GM21737 (cell line): ENCODE results near the gene GSG1L.

ENCODE experiments used
- ATAC-seq: cut with Tn5 transposase; IDR thresholded peaks from one replicate; pipeline ENCODE4 v1.9.1; 2021; ENCODE audit warnings: mild to moderate bottlenecking, moderate library complexity; ENCODE audit not compliant: unreplicated experiment

GSG1L gene

GRCh38 chr16:27826081-27826892 lies 237.2 kb downstream of the GSG1L start:
- no peak for ATAC-seq

DNA sequence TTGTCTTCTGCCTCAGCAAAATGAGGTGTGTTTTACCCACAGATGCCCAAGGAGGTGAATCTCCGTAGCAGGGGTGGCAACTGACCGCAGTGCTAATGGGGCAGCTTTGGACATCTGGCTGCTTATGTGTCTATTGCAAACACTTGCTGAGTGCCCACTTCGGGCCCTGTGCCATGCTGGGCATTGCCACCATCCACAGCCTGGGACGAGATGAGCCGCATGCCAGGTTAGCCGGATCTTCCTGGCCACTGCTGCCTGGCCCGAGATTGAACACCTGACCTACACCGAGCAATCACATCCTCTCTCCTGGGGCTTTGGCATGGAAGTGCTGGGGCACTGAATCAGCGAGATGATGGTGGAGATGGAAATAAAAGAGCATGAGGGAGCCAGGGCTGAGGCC lies 238.7 kb downstream of the GSG1L start:
- ATAC-seq = no peak

DNA sequence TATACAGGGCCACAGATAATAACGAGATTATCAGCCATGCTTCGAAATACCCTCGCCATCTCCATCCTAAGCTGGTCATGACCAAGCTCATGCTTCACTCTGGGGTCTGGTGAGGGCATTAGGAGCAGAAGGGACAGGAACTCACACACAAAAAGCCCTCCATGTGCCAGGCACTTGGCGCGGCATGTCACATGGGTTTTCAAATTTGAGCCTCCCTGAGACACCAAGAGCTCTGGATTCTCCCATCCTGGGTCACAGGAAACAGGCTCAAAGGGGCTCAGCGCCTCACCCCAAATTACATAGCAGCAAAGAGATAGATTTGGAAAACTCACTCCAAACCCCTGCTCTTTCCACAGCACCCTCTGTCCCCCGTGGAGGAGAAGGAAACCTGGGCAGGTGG lies 239.5 kb downstream of the GSG1L start:
- no peak for ATAC-seq

GRCh38 chr16:27823421-27823820 lies 240.1 kb downstream of the GSG1L start:
- no peak for ATAC-seq

GRCh38 chr16:27822996-27823395 lies 240.5 kb downstream of the GSG1L start:
- ATAC-seq = no peak

DNA sequence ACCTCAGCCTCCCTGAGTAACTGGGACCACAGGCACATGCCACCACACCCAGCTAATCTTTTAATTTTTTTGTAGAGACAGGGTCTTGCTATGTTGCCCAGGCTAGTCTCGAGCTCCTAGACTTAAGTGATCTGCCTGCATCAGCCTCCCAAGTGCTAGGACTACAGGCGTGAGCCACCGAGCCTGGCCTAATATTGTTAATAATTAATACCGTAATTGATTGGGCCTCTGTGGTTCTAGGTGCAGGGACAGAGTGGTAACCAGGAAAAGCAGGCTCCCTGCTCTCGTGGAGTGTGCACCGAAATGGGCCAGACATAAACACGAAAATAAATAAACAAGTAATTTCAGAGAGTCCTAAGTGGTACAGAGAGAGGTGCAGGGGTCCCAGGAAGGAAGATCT lies 241.0 kb downstream of the GSG1L start:
- ATAC-seq = no peak

DNA sequence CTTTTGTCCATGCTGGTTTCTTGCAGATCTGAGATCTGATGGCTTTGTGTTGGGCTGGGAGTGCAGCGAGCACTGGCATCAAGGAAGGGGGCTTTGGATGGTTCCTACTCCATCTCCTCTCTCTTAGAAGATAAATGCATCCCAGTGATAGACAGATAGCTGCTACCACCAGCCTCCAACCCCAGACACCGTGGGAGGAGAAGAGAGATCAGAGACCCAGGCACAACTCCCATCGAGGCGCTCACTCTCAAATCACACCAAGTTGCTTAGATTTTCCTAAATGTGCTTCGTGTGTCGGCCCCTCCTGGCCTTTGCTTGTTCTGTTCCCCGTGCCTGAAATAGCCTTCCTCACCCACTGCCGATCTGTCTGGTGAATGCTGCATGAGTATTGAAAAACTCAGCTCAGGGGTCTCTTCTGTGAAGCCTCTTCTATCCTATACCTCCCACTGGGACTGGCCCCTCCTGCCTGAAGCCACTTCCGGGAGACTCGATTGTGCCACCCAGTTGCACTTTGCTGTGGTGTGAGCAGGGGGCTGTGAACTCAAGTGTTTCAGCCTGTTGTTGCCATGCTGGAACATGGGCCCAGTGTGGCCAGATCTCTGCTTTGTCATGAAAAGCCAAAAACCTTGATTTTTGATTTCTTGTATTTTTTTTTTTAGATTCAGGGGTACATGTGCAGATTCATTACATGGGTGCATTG lies 242.7 kb downstream of the GSG1L start:
- no peak for ATAC-seq

DNA sequence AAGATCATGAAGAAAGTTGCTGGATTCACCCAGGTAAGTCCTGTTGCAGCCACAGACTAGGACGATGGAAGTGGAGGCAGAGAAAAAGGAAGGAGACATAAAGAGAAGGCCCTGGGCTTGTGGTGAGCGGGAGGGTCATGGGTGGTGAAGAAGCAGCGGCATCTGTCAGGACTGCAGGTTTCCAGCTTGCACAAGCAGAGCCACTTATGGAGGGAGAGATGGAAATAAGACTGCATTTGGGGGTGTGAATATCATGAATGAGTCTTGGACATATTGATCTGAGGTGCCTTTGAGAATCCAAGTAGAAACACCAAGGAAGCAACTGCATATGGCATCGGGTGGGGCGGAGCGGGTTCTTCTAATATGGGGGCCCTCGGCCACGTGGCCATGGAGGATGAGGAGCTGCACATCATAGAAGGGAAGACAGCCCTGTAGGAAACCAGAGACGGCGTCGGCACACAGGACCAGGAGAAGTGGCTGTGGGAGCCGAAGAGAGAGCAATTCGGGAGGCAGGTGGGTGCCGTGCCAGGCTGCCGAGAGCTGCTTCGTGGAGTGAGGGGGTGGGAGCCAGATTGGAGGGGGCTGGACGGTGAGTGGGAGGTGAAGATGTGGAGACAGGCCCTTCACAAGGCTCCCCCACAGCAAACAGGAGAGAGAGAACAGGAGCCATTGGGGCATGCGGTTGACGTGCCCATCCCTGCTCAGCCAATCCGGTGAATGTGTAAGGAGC lies 243.5 kb downstream of the GSG1L start:
- ATAC-seq = no peak

DNA sequence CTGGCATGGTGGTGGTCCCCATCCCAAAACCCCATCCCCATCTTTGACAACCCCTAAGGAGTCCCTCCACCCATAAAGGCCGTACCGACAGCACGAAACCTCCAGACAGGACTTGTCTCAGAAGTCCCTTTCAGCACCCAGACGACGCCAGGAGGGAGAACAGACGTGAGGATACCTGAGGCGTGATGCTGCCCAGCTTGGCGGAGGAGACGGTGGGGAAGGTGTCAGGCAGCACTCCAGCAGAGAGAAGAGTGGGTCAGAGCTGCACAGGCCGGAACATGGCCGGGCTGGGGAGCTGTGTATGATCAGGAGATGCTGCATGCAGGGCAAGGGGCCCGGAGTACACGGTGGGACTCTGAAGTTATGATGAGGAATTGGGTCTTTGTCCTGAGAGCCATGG lies 244.2 kb downstream of the GSG1L start:
- ATAC-seq = no peak

DNA sequence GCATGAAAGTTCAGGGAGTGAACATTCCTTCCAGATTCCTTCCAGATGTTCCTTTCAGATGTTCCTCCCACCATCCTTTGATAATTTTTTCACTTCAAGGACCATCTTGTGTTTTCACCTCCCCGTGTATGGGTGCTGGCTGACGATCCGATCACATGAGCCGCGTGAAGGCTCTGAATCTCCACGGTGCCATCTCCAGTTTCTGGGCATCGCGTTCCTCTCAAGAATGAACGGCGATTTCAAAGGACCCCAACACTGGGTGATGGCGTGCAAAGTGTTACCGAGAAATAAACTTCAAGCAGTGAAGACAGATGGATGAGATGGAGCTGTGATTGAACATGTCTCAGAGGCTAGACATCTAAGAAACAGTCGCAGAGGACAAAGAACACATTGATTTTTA lies 245.3 kb downstream of the GSG1L start:
- no peak for ATAC-seq

GRCh38 chr16:27817038-27817437 lies 246.5 kb downstream of the GSG1L start:
- no peak for ATAC-seq

- ATAC-seq = no peak
Measured at GRCh38 chr16:27816561-27816960, 247.0 kb downstream of the GSG1L start.

- ATAC-seq = no peak
Measured at GRCh38 chr16:27813591-27813990, 249.9 kb downstream of the GSG1L start.

- ATAC-seq = no peak
Measured at GRCh38 chr16:27811881-27812280, 251.6 kb downstream of the GSG1L start.

- no peak for ATAC-seq
Measured at GRCh38 chr16:27806986-27807385, 256.5 kb downstream of the GSG1L start.

DNA sequence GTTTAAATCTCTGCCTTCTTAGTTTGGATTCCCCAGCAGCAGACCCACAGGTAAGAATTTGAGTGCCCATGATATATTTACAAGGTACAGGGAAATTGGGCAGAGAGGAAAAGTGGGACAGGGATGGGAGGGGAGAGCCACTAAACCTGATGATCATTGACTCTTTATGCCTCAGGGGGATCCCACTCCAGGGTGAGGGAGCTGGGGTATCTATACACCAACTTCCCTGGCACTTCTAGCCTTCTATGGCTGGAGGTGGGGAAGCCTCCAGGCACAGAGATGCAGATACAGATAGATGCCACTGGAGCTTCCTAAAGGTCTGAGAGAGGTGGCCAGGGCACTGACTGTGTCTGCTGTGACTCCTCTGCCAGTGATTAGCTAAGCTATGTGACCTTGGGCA lies 257.1 kb downstream of the GSG1L start:
- no peak for ATAC-seq

DNA sequence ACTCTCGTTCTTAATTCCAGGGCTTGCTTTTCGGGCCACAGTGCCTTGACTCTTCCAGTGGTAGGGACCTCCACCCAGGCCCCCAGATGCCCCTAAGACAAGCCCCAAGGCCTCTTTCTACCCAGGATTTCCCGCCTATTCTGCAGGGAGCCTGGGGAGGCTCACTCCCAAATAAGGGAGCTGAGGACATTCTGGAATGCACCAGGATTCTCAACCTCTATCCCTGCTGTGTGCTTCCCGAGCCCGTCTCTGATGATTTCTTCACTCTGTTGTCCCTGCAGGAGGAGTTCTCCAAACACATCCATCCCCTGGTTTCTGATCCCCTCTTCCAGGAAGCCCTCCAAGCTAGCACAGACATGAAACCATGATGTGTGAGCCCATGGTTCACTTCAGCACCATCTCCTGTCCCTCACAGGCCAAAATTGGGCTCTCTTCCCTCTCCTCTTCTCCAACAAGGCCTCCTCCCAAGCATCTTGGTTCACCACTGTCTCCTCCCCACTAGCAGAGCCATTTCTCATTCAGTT lies 257.6 kb downstream of the GSG1L start:
- no peak for ATAC-seq

- no peak for ATAC-seq
Measured at GRCh38 chr16:27803775-27804549, 259.6 kb downstream of the GSG1L start.

DNA sequence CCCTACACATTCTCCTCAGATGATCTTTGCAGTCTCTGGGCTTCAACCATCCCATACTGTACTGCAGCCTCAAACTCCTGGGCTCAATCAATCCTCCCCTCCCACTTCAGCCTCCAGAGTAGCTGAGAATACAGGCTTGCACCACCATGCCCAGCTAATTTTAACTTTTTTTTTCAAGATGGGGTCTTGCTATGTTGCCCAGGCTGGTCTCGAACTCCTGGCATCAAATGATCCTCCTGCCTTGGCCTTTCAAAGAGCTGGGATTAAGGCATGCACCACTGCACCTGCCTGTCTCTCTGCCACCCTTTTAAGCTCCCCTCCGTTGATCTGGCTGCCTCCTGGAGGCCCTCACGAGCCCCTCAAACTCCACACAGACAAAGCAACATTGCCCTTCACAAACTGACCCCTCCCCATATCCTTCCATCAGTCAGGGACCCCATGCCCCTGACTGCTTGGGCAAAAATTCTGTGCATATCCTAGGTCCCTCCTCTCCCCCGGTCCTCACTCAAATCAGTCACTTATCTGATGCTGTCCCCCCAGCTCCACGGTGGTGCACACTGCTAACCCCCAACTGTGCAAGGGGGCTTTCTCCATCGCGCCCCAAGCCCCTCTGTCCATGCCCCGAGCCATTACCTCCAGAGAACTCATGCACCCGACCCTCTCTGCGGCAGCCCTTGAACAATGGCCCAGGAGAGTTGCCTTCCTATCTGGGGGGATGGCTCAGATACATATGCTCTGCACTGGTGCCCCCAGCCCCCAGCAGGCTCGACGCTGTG lies 260.7 kb downstream of the GSG1L start:
- ATAC-seq = no peak
